ENCODE measurements around the gene ARL5C. TPM values are rescaled to one million over a fixed set of nuclear protein-coding genes. Genes with fewer than 3 reads are reported as not detected.

Gene ARL5C
- total RNA-seq, 2 experiments from 2014 or later, result not detected

DNA sequence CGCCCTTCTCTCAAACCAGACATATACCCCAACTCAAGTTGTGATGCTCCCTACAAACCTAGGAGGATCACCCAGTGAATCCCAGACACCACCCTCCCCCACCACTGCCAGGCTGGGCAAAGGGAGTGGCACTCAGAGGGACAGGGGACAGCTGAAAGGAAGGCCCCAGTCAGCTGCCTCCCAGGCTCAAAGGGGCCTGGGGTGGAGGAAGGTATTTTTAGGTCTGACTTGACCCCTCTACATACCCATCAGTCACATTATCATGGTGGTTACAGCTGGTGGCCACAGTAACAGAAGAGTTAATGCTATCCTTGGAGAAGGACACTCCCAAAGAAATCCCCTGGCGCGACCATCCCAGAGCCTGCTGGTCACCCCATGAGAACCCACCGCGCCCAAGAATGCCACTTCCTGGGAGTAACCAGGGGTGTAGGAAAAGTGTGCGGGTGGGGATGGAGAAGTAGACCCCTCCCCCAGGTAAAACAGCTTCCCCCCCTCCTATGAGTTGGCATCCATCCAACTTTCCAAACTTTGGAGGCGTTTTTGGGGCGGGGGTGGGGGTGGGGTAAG is 30.4 kb upstream of the ARL5C start:
- DNase-seq, result no peak
- H3K36me3 Mint-ChIP-seq (ENCODE audit: low read depth), result peaks cover 19% of the 10 kb centered on the region
- no peaks in the 10 kb centered on the region for H3K9me3 Mint-ChIP-seq
- H3K27ac Mint-ChIP-seq, result peak overlapping the region; percentile 69
- ChIA-PET CTCF (interaction anchor here (1.0 to 3.9 kb wide), 9 partner anchors 11 to 214 kb away, joined by 3 to 20 read pairs (median 7); partner anchors contain the start of gene ARL5C), POLR2A (interaction anchor here (1.6 to 2.0 kb wide), 3 partner anchors 8 to 11 kb away, joined by 3 to 6 read pairs (median 4); no protein-coding TSS in a partner anchor)
- TF ChIP-seq, protein P1, sequence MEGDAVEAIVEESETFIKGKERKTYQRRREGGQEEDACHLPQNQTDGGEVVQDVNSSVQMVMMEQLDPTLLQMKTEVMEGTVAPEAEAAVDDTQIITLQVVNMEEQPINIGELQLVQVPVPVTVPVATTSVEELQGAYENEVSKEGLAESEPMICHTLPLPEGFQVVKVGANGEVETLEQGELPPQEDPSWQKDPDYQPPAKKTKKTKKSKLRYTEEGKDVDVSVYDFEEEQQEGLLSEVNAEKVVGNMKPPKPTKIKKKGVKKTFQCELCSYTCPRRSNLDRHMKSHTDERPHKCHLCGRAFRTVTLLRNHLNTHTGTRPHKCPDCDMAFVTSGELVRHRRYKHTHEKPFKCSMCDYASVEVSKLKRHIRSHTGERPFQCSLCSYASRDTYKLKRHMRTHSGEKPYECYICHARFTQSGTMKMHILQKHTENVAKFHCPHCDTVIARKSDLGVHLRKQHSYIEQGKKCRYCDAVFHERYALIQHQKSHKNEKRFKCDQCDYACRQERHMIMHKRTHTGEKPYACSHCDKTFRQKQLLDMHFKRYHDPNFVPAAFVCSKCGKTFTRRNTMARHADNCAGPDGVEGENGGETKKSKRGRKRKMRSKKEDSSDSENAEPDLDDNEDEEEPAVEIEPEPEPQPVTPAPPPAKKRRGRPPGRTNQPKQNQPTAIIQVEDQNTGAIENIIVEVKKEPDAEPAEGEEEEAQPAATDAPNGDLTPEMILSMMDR (IDR thresholded peaks at IDR 0.05), result no peak
- H3K4me3 Mint-ChIP-seq, result peak overlapping the region; percentile 90
- no peaks in the 10 kb centered on the region for H3K27me3 Mint-ChIP-seq
- peaks cover 31% of the 10 kb centered on the region for H3K4me1 Mint-ChIP-seq (ENCODE audit: low read depth)
- intact Hi-C loops (cut with micrococcal nuclease), result no loop called here
- no peak for ATAC-seq

DNA sequence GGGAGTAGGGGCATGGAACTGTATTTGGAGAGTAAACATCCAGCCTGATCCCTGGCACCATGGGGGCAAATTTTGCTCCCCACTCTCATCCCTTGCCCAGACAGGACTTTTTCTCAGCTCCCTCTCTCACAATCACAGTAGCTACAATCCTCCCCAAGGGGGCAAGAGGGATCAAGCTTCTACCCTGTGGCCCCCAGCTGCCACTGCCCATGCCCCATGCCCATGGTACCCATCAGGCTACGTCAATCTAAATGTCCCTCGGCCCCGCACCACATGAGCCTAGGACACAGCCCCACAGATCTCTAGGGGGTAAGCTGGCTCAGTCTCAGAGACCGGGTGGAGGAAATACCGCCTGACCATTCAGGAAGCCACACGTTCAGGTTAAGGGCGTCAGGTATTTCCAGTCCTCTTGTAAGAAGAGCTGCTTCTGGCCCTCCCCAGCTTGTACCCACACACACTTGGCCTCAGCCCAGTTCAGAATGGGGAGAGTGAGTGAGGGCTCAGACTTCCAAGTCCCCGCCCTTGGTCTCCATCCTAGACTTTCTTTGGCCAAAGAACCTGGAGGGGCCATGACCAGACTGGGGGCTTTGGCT is 29.7 kb upstream of the ARL5C start:
- TF ChIP-seq, protein P1 (IDR thresholded peaks at IDR 0.05), result no peak
- Mint-ChIP-seq H3K4me3 (peak overlapping the region; percentile 90), H3K27me3 (no peaks in the 10 kb centered on the region), H3K27ac (peak overlapping the region; percentile 69), H3K36me3 (ENCODE audit: low read depth) (peaks cover 13% of the 10 kb centered on the region), H3K9me3 (no peaks in the 10 kb centered on the region), H3K4me1 (ENCODE audit: low read depth) (peaks cover 26% of the 10 kb centered on the region)
- CTCF ChIA-PET, result interaction anchor here (0.7 to 2.8 kb wide), 11 partner anchors 11 to 213 kb away, joined by 3 to 16 read pairs (median 5); partner anchors contain the start of gene ARL5C
- POLR2A ChIA-PET, result interaction anchor here (0.6 to 2.0 kb wide), 4 partner anchors 9 to 219 kb away, joined by 3 to 6 read pairs (median 4); no protein-coding TSS in a partner anchor
- peak; percentile 23 for DNase-seq
- no peak for ATAC-seq
- intact Hi-C loops (cut with micrococcal nuclease), result no loop called here

DNA sequence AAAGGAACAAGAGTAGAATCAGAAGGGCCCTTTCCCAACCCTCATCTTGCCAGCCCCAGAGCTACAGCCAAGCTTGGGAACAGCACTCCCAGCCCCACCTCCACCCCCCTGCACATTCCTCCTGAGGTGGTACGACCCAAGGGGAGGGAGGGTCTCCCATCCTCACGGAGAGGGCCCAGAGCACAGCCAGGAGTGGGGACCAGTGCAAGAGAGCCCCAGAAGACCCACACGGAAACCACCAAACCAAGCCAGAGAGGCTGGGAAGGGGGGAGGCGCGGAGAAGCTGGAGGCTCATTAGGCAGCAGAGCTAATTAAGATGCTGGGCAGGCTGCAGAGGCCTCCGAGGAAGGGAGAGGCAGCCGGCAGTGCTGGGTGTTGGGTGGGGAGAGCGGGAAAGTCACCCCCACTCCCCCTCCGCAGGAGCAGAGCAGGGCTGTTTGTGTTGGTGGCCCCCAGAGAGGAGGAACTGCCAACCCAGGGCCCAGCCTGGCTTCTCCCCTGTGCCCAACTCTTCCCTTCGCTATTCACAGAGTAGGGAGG is 29.1 kb upstream of the ARL5C start:
- peaks cover 26% of the 10 kb centered on the region for H3K4me1 Mint-ChIP-seq (ENCODE audit: low read depth)
- ChIA-PET POLR2A (interaction anchor here (0.6 to 2.0 kb wide), 4 partner anchors 9 to 218 kb away, joined by 3 to 6 read pairs (median 4); no protein-coding TSS in a partner anchor), CTCF (interaction anchor here (1.0 to 2.8 kb wide), 7 partner anchors 12 to 212 kb away, joined by 3 to 16 read pairs (median 8); no protein-coding TSS in a partner anchor)
- ATAC-seq (no peak), DNase-seq (no peak)
- H3K36me3 Mint-ChIP-seq (ENCODE audit: low read depth), result peaks cover 8% of the 10 kb centered on the region
- peak overlapping the region; percentile 90 for H3K4me3 Mint-ChIP-seq
- intact Hi-C loops (cut with micrococcal nuclease), result no loop called here
- H3K27me3 Mint-ChIP-seq, result no peaks in the 10 kb centered on the region
- no peak overlapping the region for H3K27ac Mint-ChIP-seq
- no peaks in the 10 kb centered on the region for H3K9me3 Mint-ChIP-seq
- TF ChIP-seq, protein P1 (IDR thresholded peaks at IDR 0.05), result no peak

DNA sequence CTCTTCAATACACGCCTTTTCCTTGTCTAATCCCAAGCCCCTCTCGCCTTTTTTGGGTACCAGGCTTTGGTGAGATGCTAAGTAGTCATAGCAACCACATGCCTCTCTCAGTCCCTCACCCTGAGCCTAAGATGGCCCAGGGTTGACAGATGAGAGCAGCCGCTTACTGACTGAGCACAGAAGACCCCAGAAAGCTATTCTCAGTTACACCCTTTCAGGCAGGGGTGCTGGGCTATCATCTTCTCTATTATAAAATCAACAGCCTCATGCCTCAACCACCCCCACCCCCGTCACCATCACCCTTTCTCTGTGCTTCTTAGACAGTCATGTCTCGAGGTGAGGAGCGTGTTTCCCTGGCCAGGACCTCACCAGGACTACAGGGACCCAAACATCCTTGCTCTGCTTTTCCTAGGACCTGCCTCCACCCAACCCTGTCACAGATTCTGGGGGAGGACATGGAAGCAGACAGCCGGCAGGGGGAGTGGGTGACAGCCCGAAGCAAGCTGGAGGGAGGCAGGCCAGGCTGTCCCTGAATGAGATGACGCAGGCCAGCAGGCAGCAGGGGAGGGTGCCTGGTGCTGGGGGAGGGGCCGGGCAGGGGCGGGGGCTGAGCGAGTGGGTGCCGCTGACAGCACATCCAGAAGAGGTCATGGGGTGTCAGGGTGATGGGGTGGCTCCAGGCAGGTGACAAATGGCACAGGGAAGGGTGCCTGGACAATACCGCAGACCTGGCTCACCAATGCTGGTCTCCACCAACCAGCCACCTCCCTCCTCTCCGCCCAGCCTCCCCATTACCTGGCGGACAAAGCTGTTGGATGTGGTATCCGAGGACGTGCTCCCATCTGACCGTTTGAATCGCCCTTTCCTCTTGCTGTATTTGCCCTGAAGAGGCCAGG is 28.4 kb upstream of the ARL5C start:
- no peak for ATAC-seq
- Mint-ChIP-seq H3K4me1 (ENCODE audit: low read depth) (peaks cover 22% of the 10 kb centered on the region), H3K27me3 (no peaks in the 10 kb centered on the region), H3K36me3 (ENCODE audit: low read depth) (peaks cover 6% of the 10 kb centered on the region), H3K9me3 (no peaks in the 10 kb centered on the region), H3K4me3 (no peak overlapping the region), H3K27ac (no peak overlapping the region)
- CTCF ChIA-PET, result interaction anchor here (1.3 to 5.3 kb wide), 5 partner anchors 20 to 50 kb away, joined by 5 to 27 read pairs (median 12); no protein-coding TSS in a partner anchor
- POLR2A ChIA-PET, result interaction anchor here (1.8 kb wide), 1 partner anchor 10 kb away, joined by 6 read pairs; no protein-coding TSS in a partner anchor
- DNase-seq, result no peak
- TF ChIP-seq, protein P1 (IDR thresholded peaks at IDR 0.05), result no peak
- intact Hi-C loops (cut with micrococcal nuclease), result no loop called here
